ENCODE data around the gene EEA1. TPM values are rescaled to one million over a fixed set of nuclear protein-coding genes. Genes with fewer than 3 reads are reported as not detected.

EEA1 gene
- total RNA-seq, 1 donor from 2014 or later = 15.5 TPM

- DNase-seq (ENCODE audit: low spot score in 2 of 2) (no peak), FAIRE-seq (no peak)
These were observed 10.0 kb upstream of the EEA1 start for GRCh38 chr12:92939116-92939515.

- FAIRE-seq = no peak
These were observed 9.5 kb upstream of the EEA1 start for GRCh38 chr12:92938638-92939037.

GRCh38 chr12:92938018-92938417 is 8.9 kb upstream of the EEA1 start:
- DNase-seq (ENCODE audit: low spot score in 2 of 2) (no peak), FAIRE-seq (no peak)

More at GRCh38 chr12:92938638-92939037, 9.5 kb upstream of the EEA1 start:
- DNase-seq (ENCODE audit: low spot score in 2 of 2) = no peak

DNA sequence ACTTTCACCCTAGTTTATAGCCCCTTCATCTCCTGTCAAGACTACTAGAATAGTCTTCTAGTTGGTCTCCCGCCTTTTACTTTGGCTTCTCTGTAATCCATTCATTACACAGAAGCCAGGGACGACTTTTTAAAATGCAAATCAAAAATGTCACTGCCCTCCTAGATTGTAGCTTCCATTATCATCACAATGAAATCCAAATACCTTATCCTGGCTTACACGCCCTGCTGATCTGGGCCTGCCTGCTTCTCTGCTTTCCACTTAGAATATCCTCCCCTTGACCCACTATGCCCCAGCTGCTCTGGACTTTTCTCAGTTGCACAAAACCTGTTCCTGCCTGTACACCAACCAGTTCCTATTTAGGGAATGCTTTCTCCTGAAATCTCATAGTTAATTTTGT is 4.5 kb upstream of the EEA1 start:
- FAIRE-seq (no peak), DNase-seq (ENCODE audit: low spot score in 2 of 2) (no peak)

- no peak for FAIRE-seq
These were observed 1.3 kb upstream of the EEA1 start for GRCh38 chr12:92930421-92930820.

DNA sequence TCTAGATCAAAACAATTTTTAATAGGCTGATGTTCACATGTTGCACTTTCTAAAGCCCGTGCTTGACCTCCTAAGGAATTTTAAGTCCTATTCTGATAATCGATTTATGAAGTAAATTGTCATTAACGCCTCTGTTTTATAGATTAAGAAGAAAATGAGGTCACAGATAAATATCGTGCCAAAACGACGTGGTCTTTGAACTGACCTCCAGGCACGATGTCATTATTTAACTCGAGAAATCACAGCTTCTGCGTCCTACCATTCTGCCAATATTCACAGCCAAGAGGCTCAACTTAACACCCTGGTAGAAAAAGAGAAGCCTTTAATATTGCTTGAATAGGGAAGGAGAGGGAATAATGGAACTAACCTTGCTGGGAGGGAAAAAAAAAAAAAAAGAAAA is 888 bp upstream of the EEA1 start:
- DNase-seq (ENCODE audit: low spot score in 2 of 2) (no peak), FAIRE-seq (no peak)

More at GRCh38 chr12:92930421-92930820, 1.3 kb upstream of the EEA1 start:
- no peak for DNase-seq (ENCODE audit: low spot score in 2 of 2)

- FAIRE-seq (no peak), DNase-seq (ENCODE audit: low spot score in 2 of 2) (peak; percentile 35 to 63)
These were observed 604 bp downstream of the EEA1 start for GRCh38 chr12:92928421-92928961.

DNA sequence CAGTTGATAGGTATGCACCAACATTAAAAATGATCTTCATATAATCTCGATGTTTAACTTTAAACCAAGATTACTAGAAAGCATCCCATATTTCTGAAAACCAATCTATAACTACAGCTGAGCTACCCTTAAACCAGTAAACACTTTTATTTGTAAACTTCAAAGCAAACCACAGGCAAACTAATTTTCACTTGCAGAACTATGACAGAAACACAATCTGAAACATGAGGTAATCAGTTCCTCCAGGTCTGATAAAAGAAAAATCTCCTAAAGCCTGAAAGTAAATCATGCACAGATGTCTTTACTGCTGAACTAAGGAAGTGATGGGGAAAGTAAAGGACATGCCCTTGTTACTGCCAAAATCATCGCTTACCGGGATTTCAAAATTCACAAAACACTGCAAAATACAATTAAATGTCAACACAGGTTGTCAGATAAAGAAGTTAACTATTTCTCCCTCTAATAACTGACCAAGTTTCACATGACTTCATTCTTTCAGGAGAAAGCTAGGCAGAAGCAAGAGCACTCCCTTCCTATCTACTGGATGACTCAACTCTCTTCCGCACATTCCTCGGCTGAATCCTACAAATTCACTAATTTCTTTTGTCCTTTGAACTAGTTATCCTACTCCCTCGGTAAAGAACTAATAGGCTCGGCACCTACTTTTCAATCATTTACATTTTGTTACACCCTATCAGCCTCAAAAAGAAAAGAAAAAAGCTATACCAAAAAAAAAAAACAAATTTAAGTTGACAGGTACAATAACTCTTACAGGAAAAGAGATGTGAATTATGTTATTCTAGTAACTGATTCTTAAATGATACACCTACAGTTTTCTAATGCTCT is 1.4 kb downstream of the EEA1 start:
- FAIRE-seq (no peak), DNase-seq (ENCODE audit: low spot score in 2 of 2) (no peak)

DNA sequence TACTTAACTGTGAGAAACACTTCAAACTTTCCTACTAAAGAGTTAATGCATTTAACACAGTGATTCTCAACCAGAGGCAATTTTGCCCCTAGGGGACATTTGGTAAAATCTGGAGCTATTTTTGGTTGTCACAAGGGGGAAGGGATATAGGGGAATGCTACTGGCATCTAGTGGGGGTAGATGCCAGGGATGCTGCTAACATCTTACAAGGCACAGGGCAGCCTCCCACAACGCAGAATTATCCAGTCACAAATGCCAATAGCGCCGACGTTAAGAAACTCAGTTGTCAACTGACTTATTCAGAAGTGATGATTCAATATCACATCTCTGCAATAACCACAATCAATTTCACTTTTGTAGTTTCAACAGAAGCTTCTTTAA is 2.0 kb downstream of the EEA1 start:
- DNase-seq (ENCODE audit: low spot score in 2 of 2) (no peak), FAIRE-seq (no peak)

DNA sequence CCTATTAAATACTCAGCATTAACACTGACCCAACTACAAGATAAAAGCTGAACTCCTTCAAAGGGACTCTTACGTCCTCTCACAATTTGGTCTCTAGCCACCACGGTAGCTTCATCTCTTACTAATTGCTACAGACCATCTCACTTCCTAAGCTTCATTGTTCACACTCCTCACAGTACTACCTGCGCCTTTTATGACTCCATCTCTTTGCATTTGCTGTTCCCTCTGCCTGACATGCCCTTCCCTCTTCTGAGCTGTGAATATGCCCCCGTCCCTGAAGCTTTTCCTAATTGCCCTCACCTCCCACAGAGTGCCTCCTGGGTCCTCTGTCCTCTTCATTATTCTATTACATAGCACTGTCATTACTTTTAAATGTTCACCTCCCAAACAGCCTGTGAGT is 2.5 kb downstream of the EEA1 start:
- no peak for FAIRE-seq
- DNase-seq (ENCODE audit: low spot score in 2 of 2) = no peak

GRCh38 chr12:92921877-92922276 is 7.2 kb downstream of the EEA1 start:
- DNase-seq (ENCODE audit: low spot score in 2 of 2) (no peak), FAIRE-seq (no peak)

GRCh38 chr12:92915365-92915764 is 13.7 kb downstream of the EEA1 start:
- FAIRE-seq (no peak), DNase-seq (ENCODE audit: low spot score in 2 of 2) (no peak)

- FAIRE-seq = no peak
These were observed 14.9 kb downstream of the EEA1 start for GRCh38 chr12:92914170-92914569.

GRCh38 chr12:92912672-92913071 is 16.4 kb downstream of the EEA1 start:
- DNase-seq (ENCODE audit: low spot score in 2 of 2) (no peak), FAIRE-seq (no peak)

More at GRCh38 chr12:92914170-92914569, 14.9 kb downstream of the EEA1 start:
- DNase-seq (ENCODE audit: low spot score in 2 of 2) = no peak

DNA sequence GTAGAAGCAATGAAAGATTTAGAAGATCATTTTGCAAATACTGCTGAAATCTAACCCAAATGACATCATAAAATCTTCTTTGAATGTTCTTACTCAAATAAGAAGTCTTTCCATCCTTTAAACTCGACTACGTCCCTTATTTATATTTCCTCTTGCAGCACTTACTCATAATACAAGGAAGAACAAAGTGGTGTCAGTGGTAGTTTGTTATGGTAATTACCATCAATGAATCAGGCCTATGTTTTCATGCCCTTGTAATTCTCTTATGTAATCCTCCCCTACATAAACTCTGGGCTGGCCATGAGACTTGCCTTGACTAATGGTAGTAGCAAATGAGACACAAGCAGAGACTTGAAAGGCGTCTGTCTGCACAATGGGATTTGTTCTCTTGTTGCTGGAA is 17.0 kb downstream of the EEA1 start:
- DNase-seq (ENCODE audit: low spot score in 2 of 2) = no peak
- no peak for FAIRE-seq

DNA sequence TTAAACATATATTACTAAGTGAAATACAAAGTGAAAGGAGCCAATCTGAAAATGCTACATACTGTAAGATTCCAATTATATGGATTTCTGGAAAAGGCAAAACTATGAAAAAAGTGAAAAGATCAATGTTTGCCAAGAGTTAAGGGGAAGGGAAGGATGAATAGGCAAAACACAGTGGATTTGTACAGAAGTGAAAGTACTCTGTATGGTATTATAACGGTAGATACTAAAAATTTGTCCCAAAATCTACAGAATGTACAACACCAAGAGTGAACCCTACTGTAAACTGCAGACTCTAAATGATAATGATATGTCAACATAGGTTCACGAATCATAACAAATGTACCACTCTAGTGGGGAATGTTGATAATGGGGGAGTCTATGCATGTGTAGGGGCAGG is 17.8 kb downstream of the EEA1 start:
- DNase-seq (ENCODE audit: low spot score in 2 of 2) = no peak
- no peak for FAIRE-seq

- no peak for FAIRE-seq
- DNase-seq (ENCODE audit: low spot score in 2 of 2) = no peak
These were observed 21.0 kb downstream of the EEA1 start for GRCh38 chr12:92908108-92908507.

- DNase-seq (ENCODE audit: low spot score in 2 of 2) (no peak), FAIRE-seq (no peak)
These were observed 23.1 kb downstream of the EEA1 start for GRCh38 chr12:92905811-92906554.

DNA sequence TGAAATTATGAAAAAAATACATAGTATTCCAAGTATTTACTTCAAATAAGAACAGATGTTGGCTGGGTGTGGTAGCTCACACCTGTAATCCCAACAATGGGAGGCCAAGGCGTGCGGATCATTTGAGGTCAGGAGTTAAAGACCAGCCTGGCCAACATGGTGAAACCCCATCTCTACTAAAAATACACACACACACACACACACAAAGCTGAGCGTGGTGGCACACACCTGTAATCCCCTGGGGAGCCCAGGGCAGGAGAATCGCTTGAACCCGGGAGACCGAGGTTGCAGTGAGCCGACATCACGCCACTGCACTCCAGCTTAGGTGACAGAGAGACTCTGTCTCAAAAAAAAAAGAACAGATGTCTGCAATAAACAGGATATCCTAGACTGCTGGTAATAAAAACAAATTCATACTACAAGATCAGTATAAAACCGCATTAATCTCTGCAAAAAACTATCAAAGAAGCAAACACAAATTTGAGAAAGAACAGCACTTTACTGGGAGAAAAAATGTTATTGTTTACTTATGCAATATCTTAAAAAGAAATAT is 23.8 kb downstream of the EEA1 start:
- no peak for DNase-seq (ENCODE audit: low spot score in 2 of 2)
- peak; percentile 23 for FAIRE-seq

DNA sequence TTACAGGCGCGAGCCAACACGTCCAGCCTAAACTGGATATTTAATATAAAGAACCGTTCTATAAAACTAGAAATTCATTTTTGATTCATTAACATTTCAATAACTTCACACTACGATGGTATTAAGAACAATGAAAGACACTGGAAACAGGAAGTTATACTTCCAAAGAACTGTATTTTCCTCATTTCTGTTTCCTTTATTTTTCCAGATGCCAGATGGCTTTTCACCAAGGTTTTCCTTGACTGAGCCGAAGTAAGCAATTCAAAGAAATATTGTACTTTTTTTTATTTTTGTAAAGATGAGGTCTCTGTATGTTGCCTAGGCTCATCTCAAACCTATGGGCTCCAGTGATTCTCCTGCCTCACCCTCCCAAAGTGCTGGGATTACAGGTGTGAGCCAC is 28.2 kb downstream of the EEA1 start:
- DNase-seq (ENCODE audit: low spot score in 2 of 2) (no peak), FAIRE-seq (no peak)

GRCh38 chr12:92899386-92900001 is 29.6 kb downstream of the EEA1 start:
- no peak for FAIRE-seq
- DNase-seq (ENCODE audit: low spot score in 2 of 2) = peak in 1 of 2 donors; percentile 16

All from frontal cortex (tissue), 4 donors.